Activated CD4-positive, alpha-beta T cell treated with anti-CD3 and anti-CD28 coated beads, Interleukin-2, Interleukin-4, amounts not matched to agents 100 ng/mL and 50 ng/mL, durations not matched to agents 16 hours and 8 hours (primary cell): ENCODE results near the gene NKX2-1.
A peak's percentile ranks its signal among the peaks of the same experiment; 100 is the strongest.
"Not testable (repeated sequence)": the region's sequence is repeated elsewhere in the genome, so short reads cannot be mapped to it uniquely, and the experiment has no call there.

Experiments
- DNase-seq: peaks from one replicate; pipeline ENCODE4 v3.0.0-alpha.2; 2020; ENCODE audit warnings: low spot score

Gene NKX2-1

DNA sequence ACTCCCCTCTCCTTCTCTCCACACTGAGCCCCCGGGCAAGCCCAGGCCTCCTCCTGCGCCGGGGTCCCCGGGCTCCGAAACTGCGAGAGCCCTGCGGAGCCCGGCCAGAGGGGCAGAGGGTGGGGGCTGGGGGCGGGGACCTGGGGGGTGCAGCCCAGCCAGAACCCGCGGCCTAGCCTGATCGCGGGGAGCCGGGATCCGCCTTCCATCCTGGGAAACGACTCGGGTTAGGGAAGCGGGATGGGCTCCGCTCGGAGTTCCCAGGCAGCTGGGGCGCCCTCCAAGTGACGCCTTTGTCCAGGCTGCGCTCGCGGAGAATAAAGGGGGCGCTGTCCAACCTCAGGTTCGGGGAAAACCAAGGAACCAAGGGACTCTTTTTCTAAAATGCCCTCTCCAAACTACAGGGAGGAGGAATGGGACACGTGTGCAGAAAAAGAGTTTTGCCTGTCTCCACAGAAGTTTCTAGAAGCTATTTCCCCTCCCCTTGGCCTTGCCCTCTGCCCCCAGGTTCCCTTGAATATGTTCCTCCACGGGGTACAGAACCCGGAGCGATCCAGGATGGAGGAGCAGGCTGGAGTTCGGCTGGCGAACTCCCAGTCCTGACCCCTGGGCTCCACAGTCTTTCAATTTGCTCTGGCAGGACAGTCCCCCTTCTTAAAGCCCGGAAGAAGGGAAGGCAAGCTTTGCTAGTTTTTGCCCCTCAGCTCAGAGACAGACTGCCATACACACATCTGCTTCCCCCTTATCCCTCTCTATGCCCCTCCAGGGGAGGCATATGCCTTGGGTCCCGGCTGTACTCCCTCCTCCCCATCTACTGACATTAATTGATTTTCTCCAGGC is 13.9 kb downstream of the NKX2-1 start:
- DNase-seq, result no peak

GRCh38 chr14:36505181-36505815 is 14.7 kb downstream of the NKX2-1 start:
- DNase-seq, result no peak

DNA sequence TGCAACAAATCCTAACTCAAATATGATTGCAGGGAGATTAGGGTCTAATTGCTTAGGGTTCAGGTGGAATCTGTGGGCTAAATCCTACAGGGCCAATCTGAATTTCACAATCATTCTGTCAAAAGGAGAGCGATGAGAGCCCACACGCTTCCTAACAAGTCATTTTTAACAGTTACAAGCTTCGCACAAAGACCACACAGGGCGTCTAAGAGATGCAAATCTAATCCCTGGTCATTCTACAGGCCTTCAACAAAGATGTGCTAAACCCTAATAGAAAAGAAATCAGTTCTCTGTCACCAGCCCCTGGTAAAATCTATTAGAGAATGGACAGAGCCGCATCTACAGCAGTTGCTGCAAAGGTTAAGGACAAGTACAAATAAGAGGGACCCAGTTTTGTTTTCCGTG is 15.3 kb downstream of the NKX2-1 start:
- no peak for DNase-seq

- DNase-seq, result no peak
Observed at GRCh38 chr14:36503771-36504741, 16.0 kb downstream of the NKX2-1 start.

DNA sequence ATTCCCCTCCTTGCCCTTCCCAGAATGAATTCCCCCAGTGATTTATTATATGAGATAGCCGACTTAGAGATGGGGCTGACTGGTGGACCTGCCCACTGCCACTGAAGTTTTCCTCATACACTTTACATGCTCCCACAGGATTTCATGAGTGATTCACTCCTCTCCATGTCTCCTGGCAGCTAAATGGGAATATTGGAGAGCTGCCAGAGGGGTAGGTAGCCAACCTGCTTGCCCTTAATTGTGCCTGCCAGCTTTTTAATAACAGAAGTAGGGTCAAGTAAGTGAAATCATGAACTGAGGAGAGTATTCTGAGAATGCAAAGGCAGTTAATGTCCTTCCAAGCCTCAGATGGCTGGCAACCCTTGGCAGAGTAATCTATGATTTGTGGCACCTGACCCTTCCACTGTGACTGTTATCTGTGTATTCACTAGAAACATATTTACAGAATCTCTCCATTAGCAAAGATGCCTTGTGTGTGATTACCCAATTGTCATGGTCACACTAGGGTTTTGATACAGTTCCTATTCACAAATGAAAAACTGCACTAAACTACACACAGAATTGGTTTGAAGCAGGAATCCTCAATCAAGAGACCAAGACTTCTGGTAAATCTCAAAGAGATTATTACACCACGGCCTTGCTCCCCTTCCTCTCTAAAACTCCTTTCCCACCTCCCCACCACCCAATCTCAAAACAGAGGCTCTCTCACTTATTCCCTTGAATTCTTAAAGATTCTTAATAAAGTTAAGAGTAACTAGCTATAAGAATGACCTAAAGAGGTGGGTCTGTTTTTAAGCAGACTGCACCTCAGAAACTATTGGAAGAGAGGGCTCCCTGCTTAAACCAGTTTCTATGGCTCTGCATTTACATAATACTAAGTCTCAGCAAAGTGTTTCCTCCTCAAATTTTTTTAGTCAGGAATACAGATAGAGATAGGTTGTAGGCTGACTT is 17.2 kb downstream of the NKX2-1 start:
- no peak for DNase-seq

GRCh38 chr14:36498938-36499337 is 21.1 kb downstream of the NKX2-1 start:
- DNase-seq, result no peak

- DNase-seq, result no peak
Observed at GRCh38 chr14:36496346-36496745, 23.7 kb downstream of the NKX2-1 start.

GRCh38 chr14:36495666-36496065 is 24.4 kb downstream of the NKX2-1 start:
- DNase-seq, result no peak

DNA sequence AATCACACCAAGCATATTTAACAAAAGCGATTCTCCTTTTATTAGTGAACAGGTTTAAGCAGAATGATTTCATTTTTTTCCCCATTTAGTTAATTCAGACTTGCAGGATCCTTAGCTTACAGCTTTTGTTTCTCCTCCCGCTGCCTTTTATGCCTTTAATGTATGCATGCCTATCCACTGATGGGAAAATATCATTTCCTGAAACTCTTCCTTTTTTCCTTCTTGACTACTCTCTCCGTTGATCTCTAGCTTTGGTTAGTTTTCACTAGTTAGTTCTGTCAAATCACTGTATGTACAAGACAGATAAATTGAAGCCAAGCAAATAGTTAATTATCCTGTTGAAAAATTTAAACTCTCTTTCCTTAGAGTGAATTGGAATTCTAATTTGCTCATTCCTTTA is 26.3 kb downstream of the NKX2-1 start:
- no peak for DNase-seq

GRCh38 chr14:36485773-36486172 is 34.3 kb downstream of the NKX2-1 start:
- no peak for DNase-seq

GRCh38 chr14:36479344-36479743 is 40.7 kb downstream of the NKX2-1 start:
- peak; percentile 24 for DNase-seq

- DNase-seq, result peak; percentile 68
Observed at GRCh38 chr14:36478782-36479181, 41.2 kb downstream of the NKX2-1 start.

DNA sequence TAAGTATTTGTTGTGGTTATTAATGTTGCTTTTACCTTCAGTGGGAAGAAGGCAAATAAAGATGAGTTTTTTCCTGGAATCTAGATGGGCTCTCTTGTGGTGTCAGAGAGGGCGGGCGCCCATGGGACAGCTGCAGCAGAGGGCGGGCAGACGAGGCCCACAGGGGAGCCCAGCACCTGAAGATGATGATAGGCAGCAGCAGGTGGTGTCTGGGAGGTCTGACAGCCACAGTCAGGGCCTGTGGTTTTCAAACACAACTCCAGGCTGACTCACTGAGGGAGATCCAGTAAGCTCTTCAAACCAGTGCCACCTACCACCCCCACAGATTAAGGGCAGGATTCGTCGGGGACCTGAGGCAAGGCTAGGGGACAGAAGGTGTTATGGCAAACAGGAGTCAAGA is 42.8 kb downstream of the NKX2-1 start:
- DNase-seq, result peak; percentile 4

DNA sequence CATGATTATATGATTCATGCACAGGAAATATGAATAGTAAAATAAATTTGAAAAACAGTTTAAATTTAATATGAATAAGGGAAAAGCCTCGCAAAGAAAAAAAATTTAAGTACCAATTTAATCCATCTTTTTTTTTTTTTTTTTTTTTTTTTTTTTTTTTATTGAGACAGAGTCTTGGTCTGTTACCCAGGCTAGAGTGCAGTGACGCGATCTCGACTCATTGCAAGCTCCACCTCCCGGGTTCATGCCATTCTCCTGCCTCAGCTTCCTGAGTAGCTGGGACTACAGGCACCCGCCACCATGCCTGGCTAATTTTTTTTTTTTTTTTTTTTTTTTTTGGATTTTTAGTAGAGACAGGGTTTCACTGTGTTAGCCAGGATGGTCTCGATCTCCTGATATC is 44.0 kb downstream of the NKX2-1 start:
- not testable (repeated sequence) for DNase-seq

- no peak for DNase-seq
Observed at GRCh38 chr14:36474593-36474992, 45.4 kb downstream of the NKX2-1 start.

DNA sequence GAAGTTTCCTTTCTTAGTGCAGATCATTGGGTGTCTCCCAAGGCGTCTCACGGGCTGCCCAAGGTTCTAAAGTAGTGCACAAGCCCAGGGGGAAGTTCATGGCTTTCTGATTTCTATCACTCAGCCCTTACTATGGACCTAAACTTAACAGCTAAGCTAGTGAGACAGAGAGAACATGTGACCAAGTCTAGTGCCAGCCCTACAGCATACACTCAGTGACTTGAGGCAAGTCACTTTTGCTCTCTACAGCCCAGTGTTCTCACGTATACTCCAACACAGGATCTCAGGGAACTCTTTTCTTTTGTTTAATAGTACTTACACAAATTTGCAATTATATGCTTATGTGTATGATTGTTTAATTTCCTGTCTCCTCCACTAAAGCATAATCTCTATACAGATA is 48.6 kb downstream of the NKX2-1 start:
- no peak for DNase-seq

DNA sequence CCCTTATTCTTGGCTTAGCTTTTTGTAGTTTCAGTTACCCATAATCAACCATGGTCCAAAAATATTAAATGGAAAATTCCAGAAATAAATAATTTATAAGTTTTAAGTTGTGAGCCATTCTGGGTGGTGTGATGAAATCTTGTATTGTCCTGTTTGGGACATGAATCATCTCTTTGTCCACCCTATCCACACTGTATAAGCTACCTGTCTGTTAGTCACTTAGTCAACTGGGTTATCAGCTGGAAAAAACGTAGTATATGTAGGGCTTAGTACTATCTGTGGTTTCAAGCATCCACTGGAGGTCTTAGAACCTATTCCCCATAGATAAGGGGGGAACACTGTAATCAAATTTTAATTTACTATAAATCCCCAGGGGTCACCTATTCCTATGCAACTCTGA is 52.7 kb downstream of the NKX2-1 start:
- no peak for DNase-seq
